HG03280 (cell line): Measurements from ENCODE around the gene RASA3.

ENCODE experiments used
- ATAC-seq: cut with Tn5 transposase; IDR thresholded peaks from one replicate; pipeline ENCODE4 v1.9.1; 2021; ENCODE audit warnings: mild to moderate bottlenecking, moderate library complexity; ENCODE audit not compliant: unreplicated experiment

Gene RASA3

GRCh38 chr13:113947311-113948033 lies 185.0 kb downstream of the RASA3 start:
- no peak for ATAC-seq

- no peak for ATAC-seq
Measured at GRCh38 chr13:113946409-113947181, 185.8 kb downstream of the RASA3 start.

DNA sequence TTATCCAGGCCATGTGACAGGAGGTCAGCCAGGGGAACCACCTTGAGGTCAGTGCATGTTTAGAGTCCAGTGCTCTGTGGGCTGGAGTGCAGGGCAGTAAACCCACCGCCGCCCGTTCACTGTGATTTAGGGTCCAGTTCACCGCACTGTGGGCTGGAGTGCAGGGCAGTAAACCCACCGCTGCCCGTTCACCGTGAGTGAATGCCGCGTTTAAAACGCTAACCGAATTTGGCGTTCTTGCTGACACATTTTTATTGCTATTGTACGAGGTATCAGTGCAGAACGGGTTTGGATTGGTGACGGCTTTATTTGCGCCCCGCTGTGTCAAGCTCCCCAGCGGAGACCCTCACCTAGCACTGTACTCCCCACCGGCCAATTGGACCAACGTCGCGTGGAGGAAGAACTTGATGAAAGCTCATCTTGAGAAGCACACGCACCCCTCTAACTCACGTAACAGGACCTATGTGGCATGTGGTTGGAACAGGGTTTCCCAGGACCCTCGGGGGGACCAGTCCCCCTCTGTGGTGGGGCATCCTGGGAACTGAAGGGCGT lies 186.5 kb downstream of the RASA3 start:
- ATAC-seq, result no peak

- ATAC-seq, result no peak
Measured at GRCh38 chr13:113943821-113944565, 188.4 kb downstream of the RASA3 start.

DNA sequence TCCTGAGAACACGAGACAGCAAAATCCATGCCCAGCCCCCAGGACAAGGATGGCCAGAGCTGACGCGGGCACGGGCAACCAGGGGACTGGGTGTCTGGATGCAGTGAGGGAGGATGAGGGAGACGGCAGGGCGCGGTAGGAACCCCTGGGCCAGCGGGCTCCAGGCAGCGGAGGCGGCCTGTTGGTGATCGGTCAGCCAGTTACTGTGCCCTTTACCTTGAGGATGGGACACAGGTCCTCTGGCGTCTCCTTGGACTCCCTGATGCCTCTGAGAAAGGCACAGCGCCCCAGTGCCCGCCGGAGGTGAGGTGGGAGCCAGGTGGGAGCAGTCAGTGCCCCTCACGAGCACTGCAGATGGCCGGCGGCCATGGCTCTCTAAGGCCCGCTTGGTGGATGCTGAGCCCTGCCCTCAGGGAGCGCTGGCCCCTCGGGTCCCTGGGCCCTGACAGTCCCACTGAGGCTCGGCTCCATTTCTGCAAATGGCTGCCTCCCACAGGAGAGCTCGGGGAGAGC lies 189.8 kb downstream of the RASA3 start:
- no peak for ATAC-seq

DNA sequence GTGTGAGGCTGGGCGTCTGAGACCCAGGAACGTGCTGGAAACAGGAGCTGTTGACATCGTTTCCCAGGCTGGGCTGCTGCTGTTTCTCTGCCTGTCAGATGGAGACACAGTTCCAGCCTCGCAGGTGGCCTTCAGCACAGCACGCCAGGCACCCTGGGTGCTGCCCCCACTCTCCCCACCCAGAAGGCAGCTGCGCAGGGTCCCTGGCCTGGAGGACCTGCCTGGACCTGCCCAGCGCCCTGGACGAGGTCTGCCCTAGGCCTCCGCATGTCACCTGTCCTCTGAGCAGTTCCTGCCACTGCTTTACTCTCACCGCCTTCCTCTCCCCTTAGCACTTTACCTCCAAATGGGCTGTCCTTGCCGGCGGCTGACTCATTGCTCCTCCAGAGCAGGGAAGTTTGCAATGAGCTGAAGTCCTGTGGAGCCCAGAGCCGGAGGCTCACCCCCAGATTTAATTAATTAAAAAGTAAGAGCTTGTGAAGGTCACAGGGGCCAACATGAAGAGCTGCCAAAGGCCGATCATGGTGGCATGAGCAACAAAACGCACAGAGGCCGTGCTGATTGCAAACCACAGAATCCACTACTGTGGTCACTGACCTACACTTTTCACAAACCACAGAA lies 190.7 kb downstream of the RASA3 start:
- no peak for ATAC-seq

DNA sequence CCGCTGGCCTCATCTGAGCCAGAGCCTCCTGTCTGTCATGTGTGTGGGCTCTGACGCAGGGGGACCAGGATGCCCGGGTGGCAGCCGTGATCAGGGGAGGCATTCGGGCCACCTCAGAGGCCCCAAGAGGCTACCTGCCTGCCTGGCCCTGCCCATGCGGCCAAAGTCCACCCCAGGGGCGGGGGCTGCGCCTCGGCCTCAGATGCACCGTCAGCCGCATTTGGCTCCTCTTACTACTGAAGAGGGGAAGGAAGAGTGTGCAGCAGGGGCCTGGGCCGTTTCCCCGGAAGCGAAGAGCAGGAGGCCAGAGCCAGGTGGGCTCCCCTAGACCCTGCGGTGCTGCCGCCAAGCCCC lies 192.5 kb downstream of the RASA3 start:
- no peak for ATAC-seq

DNA sequence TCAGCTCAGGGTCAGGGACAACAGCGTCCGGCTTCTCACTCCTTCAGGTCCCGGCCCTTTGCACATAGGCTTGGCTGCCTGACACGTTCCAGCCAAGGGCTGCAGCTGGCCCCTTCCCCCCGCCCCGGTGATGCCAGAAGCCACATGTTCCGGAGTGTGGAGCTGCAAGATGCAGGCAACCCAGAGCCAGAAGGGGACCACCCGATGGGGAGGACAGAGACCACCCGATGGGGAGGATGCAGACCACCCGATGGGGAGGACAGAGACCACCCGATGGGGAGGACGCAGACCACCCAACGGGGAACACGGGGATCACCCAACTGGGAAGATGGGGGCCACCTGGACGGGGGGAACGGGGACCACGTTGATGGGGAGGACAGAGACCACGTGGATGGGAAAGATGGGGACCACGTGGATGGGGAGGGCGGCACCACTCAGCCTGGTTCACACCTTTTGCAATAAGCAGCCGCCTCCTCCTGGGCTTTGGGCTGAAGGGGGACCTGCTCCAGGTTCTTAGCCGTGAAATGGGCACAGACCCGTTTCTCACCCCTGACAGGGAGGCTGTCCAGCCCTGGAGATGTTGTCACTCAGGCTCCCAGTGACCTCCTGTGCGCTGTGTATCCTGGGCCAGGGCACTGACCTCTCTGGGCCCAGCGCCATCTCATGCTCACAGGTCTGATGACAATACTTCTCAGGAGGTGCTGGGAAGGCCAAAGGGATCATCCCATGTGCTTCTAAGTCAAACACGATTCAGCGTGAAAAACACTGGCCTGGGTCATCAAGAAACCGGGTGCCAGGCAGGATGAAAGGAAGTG lies 193.1 kb downstream of the RASA3 start:
- no peak for ATAC-seq

- no peak for ATAC-seq
Measured at GRCh38 chr13:113938716-113939115, 193.7 kb downstream of the RASA3 start.

GRCh38 chr13:113938246-113938645 lies 194.2 kb downstream of the RASA3 start:
- no peak for ATAC-seq

- no peak for ATAC-seq
Measured at GRCh38 chr13:113937527-113938180, 194.8 kb downstream of the RASA3 start.

DNA sequence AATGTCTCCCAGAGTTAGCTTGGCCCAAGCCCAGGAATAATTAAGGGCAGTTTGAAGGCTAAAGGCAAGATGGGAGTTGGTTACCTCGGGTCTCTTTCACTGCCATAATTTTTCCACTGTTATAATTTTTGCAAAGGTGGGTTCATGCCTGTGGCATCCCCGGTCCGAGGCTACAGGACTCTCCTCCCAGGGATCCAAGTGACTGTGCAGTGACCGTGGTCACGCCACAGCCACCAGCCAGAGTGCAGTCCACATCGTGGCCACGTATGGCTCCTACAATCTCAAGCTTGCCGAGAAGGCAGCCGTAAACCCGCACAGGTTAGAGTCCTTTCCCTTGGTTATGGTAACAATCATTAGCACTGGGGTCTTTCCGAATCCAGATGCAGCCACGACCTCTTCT lies 195.3 kb downstream of the RASA3 start:
- no peak for ATAC-seq

DNA sequence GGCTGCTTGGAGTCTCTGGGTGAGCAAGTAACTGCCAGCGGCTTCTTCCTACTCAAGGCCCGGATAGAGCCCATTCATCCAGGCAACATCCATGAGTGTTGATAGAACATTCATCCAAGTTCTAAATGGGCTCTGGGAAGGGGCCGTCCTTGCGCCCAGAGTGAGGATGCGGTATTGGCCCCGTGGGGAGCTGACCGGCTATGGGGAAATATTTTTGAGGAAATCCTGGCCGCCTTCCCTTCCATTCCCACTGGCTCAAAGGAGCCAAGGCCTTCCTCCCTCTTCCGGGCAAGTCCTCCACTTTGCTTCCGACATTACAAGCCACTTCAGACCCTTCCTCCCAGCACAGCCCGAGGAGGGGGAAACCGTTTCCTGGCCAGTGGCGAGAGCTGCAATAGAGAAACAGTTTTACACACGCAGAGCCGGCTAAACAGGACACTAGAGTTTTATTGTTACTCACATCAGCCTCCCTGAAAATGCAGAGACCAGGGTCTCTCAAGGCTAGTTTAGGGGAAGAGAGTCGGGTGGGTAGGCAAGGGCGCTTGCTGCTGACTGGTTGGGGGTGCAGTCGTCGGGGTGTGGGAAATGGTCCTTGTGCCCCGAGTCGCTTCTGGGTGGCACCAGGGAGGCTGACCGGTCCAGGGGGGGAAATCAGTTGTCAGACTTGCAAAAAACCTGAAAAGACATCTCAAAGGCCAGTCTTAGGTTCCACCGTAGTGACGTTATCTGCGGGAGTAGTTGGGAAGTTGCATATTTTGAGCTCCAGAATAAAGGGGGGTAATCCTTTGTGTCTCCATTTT lies 196.1 kb downstream of the RASA3 start:
- no peak for ATAC-seq

- no peak for ATAC-seq
Measured at GRCh38 chr13:113935001-113935844, 197.2 kb downstream of the RASA3 start.

DNA sequence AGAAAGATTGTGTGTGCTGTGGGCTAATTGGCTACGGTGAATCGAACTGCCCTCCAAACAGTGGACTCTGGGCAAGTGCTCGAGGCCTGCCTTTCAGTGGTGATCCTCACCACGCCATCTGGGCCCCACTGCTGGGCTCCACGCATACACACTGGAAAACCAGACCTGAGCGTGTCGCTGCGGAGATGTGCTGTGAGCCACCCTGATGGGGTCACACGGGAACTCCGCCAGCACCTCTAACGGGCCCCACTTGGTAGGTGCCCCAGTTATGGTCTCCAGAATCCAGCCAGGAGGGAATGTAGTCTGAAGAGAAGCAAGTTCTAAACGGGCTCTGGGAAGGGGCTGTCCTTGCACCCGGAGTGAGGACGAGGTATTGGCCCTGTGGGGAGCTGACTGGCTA lies 197.8 kb downstream of the RASA3 start:
- ATAC-seq, result no peak

GRCh38 chr13:113933901-113934300 lies 198.5 kb downstream of the RASA3 start:
- ATAC-seq, result no peak

DNA sequence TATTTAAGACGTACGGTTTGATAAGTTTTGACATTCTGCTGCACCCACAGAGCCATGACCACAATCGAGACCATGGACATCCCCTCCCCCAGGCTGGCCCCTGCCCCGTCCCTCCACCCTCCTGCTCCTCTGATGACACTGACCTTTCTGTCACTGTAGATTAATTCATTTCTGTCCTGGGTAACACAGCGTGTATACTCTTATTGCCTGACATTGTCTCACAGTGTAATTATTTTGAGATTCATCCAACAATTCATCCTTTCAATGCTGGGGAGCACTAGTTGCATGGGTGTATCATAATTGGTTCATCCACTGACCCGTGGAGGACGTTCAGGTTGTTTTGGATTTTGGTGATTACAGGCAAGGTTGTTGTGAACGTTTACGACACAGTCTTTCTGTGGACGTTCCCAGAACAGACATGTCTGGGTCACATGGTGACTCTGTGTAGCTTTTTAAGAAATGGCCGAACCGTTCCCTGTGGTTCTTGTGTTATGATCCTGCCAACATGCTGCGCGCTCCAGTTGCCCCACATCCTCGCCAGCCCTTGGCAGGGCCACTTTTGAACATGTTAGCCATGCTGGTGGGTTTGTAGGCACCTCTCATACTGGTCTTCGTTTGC lies 200.5 kb downstream of the RASA3 start:
- ATAC-seq, result no peak
